Umbilical cord (tissue), 2 donors: ENCODE measurements around the gene N4BP3. TPM values are rescaled to one million over a fixed set of nuclear protein-coding genes. Genes with fewer than 3 reads are reported as not detected.

Experiments used
- DNase-seq: peaks from one replicate; pipeline ENCODE4 v3.0.0-alpha.2; 2015; ENCODE audit warnings: low spot score
- total RNA-seq: library from RNA; depleted of rRNA; stranded (reverse); fragments of >200 nt; gene quantifications from one replicate; pipeline ENCODE4 v1.2.3, GENCODE V29; 2014; ENCODE audit warnings: low replicate concordance; ENCODE audit not compliant: insufficient read depth

The N4BP3 gene
- total RNA-seq, 1 donor from 2014 or later, result 1.7 TPM

DNA sequence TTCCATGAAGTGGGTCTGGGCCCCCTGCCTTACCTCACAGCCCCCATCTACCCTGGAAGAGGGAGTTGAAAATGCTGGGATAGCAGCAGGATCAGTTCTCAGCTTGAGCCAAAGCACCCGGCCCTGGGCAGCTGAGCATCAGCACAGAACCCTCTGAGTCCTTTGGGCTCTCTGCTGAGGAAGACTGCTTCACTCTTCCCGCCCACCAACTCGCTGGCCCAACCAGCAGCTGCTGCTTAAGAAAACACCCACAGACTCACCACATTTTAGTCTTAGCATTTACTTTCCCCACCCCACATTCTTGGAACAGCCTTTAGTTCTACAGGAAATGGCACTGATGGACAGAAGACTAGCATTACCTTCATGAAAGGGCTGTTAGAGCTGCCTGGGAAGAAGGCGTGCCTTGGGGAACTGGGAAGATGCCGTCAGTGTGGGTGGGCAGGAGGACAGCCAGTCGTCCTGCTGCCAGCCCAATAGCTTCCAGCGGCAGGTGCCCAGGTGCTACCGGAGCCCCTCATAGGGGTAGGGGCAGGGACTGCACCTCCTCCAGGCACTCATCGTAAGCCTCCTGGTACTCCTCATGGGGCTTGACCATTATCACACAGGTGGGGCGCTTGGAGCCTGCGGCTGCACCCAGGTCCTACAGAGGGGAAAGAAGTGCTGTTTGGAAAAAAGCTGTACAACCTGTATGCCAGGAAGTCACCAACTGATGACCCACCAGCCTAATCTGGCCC, 36.0 kb downstream of the N4BP3 start:
- DNase-seq, result no peak

DNA sequence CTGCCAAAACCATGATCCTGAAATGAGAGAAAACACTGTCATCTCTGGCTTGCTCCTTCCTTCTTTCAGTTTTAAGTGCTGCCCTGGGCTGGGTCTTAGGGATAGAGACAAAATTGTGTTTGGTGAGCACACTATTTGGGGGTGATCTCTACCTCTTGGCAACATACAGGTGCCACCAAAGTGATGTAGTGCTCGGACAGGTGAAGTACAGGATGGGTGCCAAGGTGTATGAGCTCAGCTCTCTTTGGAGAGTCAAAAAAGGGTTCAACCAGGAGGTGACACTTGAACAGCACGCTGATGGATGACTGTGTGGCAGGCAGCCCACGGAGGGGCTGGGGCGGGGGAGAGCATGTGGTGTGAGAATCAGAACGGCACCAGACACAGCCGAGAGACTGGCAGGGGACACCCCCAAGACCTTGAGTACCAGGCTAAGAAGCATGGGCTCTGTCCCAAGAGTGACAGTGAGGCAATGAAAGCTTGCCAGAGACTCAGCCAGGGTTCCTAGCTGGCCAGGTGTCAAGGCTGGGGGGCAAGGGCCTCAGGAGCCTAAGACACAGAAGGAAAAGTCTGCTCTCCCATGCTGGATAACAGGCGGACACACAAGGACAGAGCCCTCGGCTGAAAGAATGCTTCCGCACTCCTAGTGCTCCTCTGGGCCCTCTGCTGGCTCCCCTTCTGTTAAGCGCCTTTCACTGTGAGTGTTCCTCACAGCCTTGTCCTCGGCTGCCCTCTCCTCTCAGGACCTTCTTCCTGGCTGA, 37.8 kb downstream of the N4BP3 start:
- no peak for DNase-seq

DNA sequence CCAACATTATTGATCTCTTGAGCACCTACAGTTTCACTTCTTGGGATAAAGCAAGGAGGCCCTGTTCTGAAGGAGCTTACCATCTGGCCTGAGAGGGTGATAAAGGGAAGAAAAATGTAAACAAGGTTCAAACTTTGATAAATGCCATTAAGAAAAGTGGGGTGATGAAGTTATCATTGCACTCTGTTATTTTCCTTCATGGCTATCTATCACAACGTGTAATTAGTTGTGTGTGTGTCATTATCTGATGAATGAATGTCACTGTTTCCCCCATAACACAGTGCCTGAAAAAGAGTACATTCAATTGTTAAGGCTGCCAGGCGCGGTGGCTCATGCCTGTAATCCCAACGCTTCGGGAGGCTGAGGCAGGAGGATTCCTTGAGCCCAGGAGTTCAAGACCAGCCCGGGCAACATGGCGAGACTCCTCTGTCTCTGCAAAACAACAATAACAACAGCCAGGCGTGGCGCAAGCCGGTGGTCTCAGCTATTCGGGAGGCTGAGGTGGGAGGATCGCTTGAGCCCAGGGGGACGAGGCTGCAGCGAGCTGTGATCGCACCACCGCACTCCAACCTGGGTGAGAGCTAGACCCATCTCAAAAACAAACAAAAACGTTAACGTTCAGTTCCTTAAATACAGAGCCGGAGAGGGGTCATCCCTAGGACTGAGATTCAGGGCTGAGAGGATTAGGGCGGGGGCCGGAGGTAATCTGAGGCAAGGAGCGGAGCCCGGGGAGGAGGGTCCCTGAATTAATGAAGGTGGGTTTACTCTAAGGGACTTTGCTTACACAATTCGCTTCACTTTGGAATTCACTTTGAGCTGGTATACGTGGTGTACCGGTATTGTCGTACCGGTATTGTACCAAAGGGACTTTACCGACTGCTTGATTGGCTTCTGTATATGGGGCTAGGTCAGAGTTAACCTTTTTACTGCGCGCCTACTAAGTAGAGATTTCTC, 39.4 kb downstream of the N4BP3 start:
- no peak for DNase-seq

DNA sequence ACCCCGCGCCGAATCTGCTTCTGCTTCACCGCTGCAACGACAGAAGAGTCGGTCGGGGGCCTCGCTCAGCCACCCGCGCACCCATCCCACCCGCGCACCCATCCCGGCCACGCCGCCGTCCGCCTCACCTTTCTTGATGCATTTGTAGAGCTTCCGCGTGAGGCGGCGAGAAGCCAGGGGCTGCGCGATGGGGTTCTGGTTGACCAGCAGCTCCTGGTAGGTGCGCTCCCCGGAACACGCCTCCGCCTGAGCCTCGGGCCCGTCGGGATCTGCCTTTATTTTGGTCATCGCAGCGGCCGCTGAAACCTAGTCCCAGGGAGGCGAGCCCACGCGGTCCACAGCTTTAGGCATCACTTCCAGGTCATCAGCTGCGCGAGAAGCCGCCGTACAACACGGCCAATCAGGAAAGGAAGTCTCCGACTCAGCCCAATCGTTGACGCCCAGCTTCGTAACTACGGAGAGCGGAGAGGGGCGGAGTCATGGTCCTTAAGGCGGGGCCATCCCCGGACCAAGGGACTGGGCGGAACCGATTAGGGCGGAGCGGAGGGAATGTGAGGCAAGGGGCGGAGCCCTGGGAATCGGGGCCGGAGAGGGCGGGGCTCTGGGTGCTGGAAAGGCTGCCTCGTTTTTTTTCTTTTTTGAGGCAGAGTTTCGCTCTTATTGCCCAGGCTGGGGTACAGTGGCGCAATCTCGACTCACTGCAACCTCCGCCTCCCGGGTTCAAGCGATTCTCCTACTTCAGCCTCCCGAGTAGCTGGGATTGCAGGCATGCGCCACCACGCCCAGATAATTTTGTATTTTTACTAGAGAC, 40.4 kb downstream of the N4BP3 start, which contains the start of gene NHP2:
TSS of gene NHP2 (minus strand) at position 356 of the 811 bp plus-strand sequence. CDS start at position 288, 68 bp downstream.
- peak; percentile 99 for DNase-seq

DNA sequence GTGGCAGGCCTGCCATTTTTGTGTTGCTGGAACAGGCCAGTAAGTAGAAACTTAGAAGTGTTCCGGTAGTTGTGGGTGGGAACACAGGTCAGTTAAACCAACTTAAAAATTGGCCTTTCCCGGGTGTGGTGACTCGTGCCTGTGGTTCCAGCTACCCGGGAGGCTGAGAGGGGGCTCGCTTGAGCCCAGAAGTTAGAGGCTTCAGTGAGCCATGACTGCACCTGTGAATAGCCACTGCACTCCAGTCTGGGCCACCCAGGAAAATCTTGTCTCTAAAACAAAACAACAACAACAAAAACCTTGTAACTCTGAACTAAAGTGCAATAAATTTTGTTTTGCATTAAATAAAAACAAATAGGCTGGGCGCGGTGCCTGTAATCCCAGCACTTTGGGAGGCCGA, 41.7 kb downstream of the N4BP3 start:
- DNase-seq, result no peak

DNA sequence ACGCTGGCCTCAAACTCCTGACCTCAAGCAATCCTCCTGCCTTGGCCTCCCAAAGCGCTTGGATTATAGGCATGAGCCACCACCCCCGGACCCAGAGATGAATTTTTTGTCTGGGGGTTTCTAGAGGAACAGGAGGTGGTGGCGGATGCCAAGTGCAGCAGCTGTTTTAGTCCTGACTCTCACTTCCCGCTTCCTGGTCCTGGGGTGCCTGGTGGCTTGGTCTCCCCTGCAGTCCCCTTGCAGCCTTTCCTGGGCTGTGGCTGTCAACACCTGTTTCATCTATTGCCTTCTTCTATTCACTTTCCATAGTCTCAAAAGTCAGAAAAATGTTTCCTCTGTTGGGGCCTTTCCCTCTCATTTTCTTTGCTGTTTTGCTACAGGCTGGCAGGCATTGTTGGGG, 46.8 kb downstream of the N4BP3 start:
- DNase-seq, result no peak

DNA sequence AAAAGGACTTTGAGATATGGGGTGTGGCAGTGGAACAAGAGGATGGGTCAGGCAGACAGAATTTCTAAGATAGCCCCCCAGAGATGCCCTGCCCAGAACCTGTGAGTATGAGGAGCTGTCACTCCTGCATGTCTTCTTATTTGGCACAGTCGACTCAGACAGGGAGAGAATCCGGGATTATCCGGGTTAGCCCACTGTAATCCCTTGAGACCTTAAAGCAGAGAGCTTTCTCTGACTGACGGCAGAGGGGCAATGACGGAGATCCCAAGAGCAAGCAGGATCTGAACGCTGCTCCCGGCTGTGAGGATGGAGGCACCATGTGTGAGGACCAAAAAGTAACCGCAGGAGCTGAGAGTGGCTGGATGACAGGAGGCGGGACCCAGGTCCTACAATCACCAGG, 49.1 kb downstream of the N4BP3 start:
- no peak for DNase-seq

DNA sequence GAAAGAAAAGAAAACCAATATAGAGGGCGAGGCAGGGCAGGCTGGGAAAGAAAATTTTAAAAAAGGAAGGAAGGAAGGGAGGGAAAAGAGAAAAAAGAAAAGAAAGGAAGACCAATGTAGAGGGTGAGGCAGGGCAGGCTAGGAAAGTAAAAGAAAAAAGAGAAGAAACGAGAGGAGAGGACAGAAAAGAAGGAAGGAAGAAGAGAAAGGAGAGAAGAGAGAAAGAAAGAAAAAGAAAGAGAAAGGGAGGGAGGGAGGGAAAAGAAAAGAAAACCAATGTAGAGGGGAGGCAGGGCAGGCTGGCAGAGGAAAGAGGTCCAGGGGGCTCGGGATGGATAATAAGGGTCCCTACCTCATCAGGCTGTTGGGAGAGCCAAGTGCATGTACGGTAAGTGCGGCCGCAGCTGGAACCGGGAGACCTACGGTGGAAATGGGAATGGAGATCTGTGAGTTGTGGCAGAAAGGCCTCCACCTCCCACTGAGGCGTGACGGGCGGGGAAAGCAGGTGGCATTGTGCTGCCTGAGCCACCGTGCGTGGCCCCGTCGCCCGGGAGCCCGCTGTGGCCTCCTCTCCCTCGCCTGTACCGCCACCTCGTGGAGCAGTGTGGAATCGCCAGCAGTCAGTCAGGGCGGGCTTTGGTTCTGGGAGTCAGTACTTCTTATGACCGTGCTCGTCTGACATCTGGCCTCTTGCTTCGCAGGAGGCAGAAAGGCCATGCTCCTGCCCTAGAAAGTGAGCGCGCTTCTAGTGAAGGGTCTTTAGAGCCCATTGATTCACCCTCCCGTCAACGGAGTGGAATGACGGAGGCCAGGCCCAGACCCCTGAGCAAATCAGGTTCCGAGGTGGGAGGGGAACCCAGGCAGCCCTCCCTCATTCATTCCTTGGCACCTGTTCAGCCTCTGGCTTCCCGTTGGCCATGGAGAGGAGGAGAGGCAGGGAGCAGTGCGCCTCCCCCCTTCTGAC, 50.7 kb downstream of the N4BP3 start:
- DNase-seq, result peak; percentile 68

DNA sequence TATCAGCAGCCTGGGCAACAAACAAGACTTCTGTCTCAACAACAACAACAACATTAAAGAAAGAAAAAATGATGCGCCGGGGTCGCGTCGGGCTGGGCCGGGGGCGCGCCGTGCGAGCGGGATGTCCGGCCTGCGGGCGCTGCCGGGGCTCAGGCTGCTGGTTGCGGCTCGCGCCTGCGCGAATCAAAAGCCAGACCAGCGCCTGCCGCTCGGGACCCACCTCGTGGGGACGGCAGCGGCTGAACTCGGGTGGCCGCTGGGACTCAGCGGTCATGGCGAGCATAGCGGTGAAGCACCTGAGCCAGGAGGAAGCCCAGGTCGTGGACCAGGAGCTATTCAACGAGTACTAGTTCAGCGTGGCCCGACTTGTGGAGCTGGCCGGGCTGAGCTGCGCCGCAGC, 52.2 kb downstream of the N4BP3 start:
- no peak for DNase-seq

DNA sequence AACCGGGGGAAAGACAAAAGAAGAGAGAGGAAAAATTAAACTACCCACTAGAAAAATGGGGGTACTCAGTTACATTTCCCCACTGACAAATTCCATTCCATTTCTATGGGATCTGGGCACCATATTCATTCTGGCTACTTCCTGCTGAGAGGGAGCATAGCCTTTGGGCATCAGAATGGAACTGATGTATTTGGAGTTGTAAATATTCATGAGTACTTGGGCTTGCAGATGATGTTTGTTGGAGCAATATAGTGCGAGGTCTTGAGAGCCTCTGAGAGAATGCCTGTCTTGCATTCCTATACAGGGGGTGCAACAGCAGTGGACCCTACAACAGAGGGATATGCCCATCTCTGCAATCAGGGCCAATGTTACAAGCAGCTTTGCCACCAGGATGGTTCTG, 57.1 kb downstream of the N4BP3 start:
- DNase-seq, result no peak

DNA sequence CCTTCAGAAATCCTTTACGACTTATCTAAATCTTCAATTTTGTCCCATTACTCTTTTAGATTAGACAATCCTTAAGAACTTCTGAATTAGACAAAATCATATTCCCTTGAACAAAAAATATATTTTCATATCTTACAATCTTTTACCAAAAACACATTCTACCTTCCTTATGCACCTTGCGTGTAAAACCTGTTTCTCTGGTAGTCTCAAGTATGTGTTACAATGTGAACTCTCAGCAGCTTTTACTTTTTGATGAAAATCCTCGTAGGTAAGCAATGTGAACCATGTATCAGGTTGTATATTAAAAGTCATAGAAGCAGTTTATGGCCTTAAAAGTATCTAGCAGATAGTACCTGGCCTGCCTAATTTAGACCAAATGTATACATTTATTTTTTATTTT, 61.1 kb downstream of the N4BP3 start:
- DNase-seq, result peak; percentile 36

Other genes starting within 250 kb of the N4BP3 start
- not detected for gene PROP1, start 117.3 kb upstream of the N4BP3 start, total RNA-seq
- 15.6 TPM for gene RMND5B, start 17.5 kb downstream of the N4BP3 start, total RNA-seq
- gene NHP2, start 40.4 kb downstream of the N4BP3 start, total RNA-seq, result 38.8 TPM
- 4.1 TPM for gene GMCL2, start 73.8 kb downstream of the N4BP3 start, total RNA-seq
- 43.6 TPM for gene HNRNPAB, start 91.0 kb downstream of the N4BP3 start, total RNA-seq
- gene PHYKPL, start 119.3 kb downstream of the N4BP3 start, total RNA-seq, result 11.8 TPM